ENCODE measurements around the gene CCDC69. TPM values are rescaled to one million over a fixed set of nuclear protein-coding genes. Genes with fewer than 3 reads are reported as not detected.
A peak's percentile ranks its signal among the peaks of the same experiment; 100 is the strongest.

CCDC69 gene
- total and polyA plus RNA-seq, 3 donors from 2014 or later = 37.6 to 65.3 (median 40.8) TPM

- peaks cover 19% of the 10 kb centered on the region for H3K4me1 ChIP-seq
- intact Hi-C loops (cut with DNase I; ENCODE audit: low total_unique reads) = no loop called here
- H3K36me3 ChIP-seq (ENCODE audit: low read depth, missing control alignments) = no peaks in the 10 kb centered on the region
- no peak for DNase-seq
- H3K4me3 ChIP-seq = no peak overlapping the region
- H3K27ac ChIP-seq = no peak overlapping the region
- H3K27me3 ChIP-seq = no peaks in the 10 kb centered on the region
- H3K9me3 ChIP-seq = no peaks in the 10 kb centered on the region
- WGBS, 2 donors = 92 to 93% methylated on average over 1 of the region's 1 CpG
- no peak for TF ChIP-seq POLR2A (IDR thresholded peaks at IDR 0.05)
- no peak for TF ChIP-seq CTCF (IDR thresholded peaks at IDR 0.05)
These were observed 52.4 kb downstream of the CCDC69 start for GRCh38 chr5:151171529-151171928.

- no peaks in the 10 kb centered on the region for H3K9me3 ChIP-seq
- H3K27me3 ChIP-seq = no peaks in the 10 kb centered on the region
- no peaks in the 10 kb centered on the region for H3K36me3 ChIP-seq (ENCODE audit: low read depth, missing control alignments)
- H3K4me1 ChIP-seq = peaks cover 31% of the 10 kb centered on the region
- TF ChIP-seq POLR2A (IDR thresholded peaks at IDR 0.05) (no peak), CTCF (IDR thresholded peaks at IDR 0.05) (no peak)
- H3K4me3 ChIP-seq = no peak overlapping the region
- intact Hi-C loops (cut with DNase I; ENCODE audit: low total_unique reads) = loop anchor here (5.0 kb wide), 1 partner anchor 46 kb away; no protein-coding TSS in a partner anchor
- no peak overlapping the region for H3K27ac ChIP-seq
- 76 to 79% methylated on average over 10 of the region's 10 CpGs for WGBS, 2 donors
- no peak for DNase-seq
These were observed 55.1 kb downstream of the CCDC69 start for GRCh38 chr5:151168602-151169344.

- WGBS, 2 donors = 51 to 54% methylated on average over 9 of the region's 9 CpGs
- DNase-seq = peak; percentile 50
- intact Hi-C loops (cut with DNase I; ENCODE audit: low total_unique reads) = loop anchor here (5.0 kb wide), 1 partner anchor 45 kb away; no protein-coding TSS in a partner anchor
These were observed 56.9 kb downstream of the CCDC69 start for GRCh38 chr5:151167022-151167421.

GRCh38 chr5:151164687-151165392 is 59.1 kb downstream of the CCDC69 start:
- H3K4me3 ChIP-seq = no peak overlapping the region
- WGBS, 2 donors = 41 to 45% methylated on average over 8 of the region's 8 CpGs
- peaks cover 44% of the 10 kb centered on the region for H3K4me1 ChIP-seq
- peak; percentile 77 to 91 (median 79) for TF ChIP-seq CTCF (IDR thresholded peaks at IDR 0.05)
- TF ChIP-seq POLR2A (IDR thresholded peaks at IDR 0.05) = no peak
- no peaks in the 10 kb centered on the region for H3K9me3 ChIP-seq
- no peaks in the 10 kb centered on the region for H3K27me3 ChIP-seq
- intact Hi-C loops (cut with DNase I; ENCODE audit: low total_unique reads) = loop anchor here (5.0 kb wide), 1 partner anchor 43 kb away; no protein-coding TSS in a partner anchor
- DNase-seq = peak; percentile 87
- H3K36me3 ChIP-seq (ENCODE audit: low read depth, missing control alignments) = no peaks in the 10 kb centered on the region
- H3K27ac ChIP-seq = peak overlapping the region in 1 of 2 donors; percentile 15

More at GRCh38 chr5:151167022-151167421, 56.9 kb downstream of the CCDC69 start:
- Histone ChIP-seq H3K36me3 (ENCODE audit: low read depth, missing control alignments) (no peaks in the 10 kb centered on the region), H3K9me3 (no peaks in the 10 kb centered on the region), H3K27ac (peak overlapping the region; percentile 50 to 64), H3K27me3 (no peaks in the 10 kb centered on the region), H3K4me3 (no peak overlapping the region), H3K4me1 (peaks cover 44% of the 10 kb centered on the region)
- TF ChIP-seq POLR2A (IDR thresholded peaks at IDR 0.05) = no peak
- TF ChIP-seq CTCF (IDR thresholded peaks at IDR 0.05) = no peak
